HG02852 (cell line): Measurements from ENCODE around the gene RACGAP1.

Experiments used
- ATAC-seq: cut with Tn5 transposase; IDR thresholded peaks from one replicate; pipeline ENCODE4 v1.9.1; 2021; ENCODE audit warnings: mild to moderate bottlenecking, moderate library complexity; ENCODE audit not compliant: unreplicated experiment

Gene RACGAP1

GRCh38 chr12:49944046-49944445, 81.2 kb downstream of the RACGAP1 start:
- no peak for ATAC-seq

DNA sequence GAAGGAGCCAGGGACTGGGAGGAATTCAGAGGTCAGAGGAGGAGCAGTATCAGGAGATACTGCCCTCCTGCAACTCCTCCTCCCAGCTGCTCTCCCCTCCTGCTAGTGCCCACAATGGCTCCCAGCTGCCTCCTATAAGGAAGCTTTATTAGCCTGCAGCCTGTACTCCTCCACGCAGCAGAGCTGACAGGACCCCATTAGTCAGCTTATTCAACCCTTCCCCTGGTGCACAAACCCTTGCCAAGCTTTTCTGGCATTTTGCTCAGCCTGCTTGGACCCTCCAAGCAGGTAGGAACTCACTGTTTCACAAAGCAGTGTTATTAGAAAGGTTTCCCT, 81.7 kb downstream of the RACGAP1 start:
- no peak for ATAC-seq

- ATAC-seq: no peak
Measured at GRCh38 chr12:49942921-49943624, 82.2 kb downstream of the RACGAP1 start.

GRCh38 chr12:49942512-49942893, 82.8 kb downstream of the RACGAP1 start:
- ATAC-seq: no peak

DNA sequence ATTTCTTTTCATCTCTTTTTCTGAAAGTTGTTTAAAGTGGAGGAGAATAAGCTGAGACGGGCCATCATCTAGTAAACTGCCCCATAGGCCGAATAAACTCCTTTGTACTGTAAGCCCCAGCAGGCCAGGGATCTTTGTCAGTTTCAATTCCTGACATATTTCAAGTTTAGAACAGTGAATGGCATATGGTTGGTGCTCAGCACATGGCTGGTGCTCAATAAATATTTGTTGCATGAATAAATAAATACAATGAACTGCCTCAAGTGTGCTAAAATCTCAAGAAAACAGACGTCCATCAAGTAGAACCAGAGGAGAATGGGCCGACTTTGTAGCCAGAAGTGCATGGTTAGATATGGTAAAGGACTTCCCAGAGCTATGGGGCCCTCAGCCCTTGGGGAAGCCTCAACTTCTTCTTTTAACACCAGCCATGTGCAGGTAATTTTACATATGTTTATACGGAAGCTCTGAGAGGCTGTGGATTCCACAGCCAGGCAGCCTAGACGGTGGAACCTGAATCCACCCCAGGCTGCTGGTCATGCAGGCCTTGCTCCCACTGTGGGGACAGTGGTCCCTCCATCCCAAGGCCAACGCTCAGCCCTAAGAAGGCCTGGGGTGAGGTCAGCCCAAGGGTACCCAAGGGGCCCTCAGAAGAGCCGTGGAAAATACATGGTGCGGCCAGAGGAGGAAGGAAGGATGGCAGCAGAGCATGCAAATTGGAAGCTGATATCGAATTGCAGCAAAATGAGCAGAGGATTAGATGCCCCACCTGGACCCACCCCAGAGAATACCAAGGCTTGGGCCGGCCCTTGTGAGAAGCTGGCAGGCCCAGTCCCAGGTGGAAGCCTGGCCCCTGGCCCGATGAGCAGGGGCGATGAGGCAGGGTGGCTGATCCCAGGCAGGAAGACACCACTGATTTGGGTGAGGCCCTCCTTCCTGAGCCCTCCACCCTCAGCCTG, 83.5 kb downstream of the RACGAP1 start:
- no peak for ATAC-seq

GRCh38 chr12:49939707-49940106, 85.6 kb downstream of the RACGAP1 start:
- ATAC-seq: no peak

- no peak for ATAC-seq
Measured at GRCh38 chr12:49939307-49939706, 86.0 kb downstream of the RACGAP1 start.
